ENCODE data around the gene KDM4E.

GRCh38 chr11:94988748-94989147 lies 36.3 kb upstream of the KDM4E start:
- TF ChIP-seq EZH2phosphoT487 (IDR thresholded peaks at IDR 0.05; ENCODE audit: insufficient read depth, low read depth), result no peak
- no peak for TF ChIP-seq EZH2 (IDR thresholded peaks at IDR 0.05; ENCODE audit: insufficient read depth, poor library complexity, severe bottlenecking)
